HG03575 (cell line): ENCODE measurements around the gene SCO2.

Source experiments
- ATAC-seq: cut with Tn5 transposase; IDR thresholded peaks from one replicate; pipeline ENCODE4 v1.9.1; 2021; ENCODE audit not compliant: unreplicated experiment, insufficient number of reproducible peaks, low FRiP score; ENCODE audit errors: extremely low read depth

SCO2 gene

DNA sequence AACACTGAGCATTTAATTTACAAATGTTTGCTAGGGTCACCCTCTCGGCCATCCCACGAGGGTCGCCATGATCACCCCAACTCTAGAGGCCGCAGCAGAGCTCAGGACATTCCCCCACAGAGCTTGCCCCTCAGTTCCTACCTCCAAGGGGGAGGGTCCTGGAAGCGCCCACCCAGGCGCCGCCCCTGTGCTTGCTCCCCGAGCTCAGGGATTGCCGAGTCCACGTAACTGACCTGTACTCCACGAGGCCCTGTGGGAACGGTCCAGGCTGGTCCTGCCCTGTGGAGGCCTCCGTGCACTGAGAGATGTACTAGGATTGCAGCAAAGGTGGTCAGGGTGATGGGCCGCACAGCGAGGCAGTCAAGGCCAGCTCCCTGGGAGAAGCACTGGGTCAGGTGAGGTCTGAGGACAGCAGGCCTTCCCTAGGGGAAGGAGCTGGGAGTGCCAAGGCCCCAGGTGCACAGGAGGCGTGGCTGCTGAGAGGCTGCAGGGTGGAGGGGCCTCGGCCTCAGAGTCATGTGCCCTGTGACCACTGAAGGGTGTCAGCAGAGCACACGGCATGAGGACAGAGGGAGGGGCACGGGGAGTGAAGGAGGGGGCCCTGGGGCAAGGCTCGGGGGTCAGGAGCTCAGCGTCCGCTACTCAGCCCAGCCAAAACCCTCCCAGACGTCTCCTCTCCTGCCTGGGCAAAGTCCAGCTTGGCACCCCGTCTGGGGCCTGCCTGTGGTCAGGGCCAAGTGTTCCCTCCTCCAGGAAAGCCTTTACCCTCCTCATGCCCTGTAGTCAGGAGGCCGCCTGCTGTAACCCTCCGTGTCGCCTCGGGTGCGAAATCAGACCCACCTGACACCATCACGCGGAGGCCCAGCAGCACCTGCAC lies 41.2 kb downstream of the SCO2 start:
- ATAC-seq, result no peak

DNA sequence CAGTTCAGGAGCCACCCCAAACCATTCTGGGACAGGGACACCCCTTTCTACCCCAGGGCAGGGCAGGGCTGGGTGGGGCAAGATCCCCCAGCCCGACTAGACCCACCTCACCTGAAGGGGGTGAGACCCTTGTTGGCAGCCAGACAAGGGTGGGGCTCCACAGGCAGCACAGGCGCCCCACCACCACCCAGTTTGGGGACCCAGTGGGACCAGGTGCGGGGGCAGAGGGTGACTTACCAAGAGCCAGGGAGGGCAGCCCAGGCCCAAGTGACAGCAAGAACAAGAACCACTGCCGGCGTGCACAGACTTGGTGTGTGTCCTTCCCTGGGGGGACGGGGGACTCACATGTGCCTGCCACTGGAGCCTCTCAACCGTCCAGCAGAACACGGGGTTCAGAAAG lies 41.8 kb downstream of the SCO2 start:
- no peak for ATAC-seq

DNA sequence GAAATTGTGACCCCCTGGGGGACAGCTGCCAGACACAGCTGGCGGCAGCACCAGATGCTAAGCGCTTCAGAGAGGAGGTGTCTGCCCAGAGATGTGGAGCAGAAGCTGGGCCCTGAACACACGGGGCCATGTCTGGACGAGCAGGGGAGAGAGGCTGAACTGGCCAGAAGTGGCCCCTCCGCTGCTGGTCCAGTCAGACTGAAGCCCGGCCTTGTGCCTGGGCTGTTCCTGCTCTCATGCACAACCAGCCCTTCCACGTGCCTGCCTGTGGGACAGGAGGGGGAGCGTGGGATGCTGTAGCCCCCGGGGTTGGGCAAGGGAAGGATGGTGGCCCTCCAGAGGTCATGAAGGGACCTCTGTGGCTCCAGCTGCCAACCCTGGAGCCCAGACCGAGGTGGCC lies 42.3 kb downstream of the SCO2 start:
- ATAC-seq, result no peak

DNA sequence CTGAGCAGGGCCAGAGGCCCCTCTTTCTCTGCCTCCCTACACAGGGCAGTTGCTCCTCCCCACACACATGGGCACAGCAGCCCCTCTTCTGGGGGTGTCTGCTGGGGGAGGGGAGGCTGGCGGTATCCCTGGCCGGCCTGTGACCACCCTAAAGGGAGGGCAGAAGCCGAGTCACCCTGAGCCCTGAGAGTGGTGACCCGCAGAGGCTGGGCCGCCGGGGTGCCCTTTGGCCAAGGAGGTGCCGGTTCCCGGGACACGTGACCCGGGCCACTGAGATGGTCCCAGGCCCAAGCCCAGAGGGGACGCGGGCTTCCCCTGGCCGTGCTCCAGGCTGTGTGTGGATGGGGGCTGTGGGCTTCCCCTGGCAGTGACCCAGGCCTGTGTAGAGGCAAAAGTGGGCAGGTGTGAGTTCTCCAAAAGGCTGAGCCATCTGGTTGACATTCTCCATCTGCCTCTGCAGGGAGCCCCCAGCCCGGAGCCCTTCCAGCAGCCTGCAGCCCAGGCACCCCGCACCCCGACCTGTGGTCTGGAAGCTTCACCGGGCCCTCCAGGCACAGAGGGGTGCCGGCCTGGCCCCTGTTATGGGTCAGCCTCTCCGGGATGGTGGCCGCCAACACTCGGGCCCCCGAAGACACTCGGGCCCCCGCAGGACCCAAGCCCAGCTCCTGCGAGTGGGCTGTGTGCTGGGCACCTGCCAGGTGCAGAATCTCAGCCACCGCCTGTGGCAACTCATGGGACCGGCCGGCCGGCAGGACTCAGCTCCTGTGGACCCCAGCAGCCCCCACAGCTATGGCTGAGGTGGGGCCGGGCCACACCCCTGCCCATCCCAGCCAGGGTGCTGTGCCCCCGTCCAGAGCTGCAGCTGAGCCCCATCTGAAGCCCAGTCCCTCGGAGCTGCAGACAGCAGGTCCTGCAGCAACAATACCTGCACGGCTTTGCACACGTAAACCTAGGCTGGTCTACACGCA lies 43.0 kb downstream of the SCO2 start:
- no peak for ATAC-seq

DNA sequence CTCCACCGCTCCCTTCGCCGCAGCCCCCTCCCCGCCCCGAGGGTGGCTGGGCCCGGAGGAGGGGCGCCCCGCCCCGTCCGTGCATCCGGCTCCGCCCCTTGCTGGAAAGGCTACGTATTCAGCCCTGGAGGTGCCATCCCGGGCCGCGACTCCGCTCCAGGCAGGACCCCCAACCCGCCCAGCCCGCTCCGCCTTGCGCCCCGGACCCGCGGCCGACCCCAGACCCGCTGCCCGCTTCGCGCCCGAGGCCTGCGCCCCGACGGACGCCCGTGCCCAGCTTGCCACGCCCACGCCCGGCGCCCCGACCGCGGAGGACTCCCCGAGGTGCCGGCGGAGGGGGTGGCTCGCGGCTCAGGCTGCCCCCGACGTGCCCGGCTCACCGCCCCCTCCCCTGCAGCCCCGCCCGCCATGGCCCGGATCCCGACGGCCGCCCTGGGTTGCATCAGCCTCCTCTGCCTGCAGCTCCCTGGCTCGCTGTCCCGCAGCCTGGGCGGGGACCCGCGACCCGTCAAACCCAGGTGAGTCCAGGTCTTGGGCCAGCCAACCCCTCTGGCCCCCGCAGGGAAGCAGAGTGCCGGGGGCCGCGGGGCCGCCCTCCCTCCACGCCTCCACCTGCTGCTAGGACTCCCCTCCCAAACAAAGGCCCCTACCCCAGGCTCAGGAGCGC lies 43.8 kb downstream of the SCO2 start, which contains the start of gene ADM2:
TSS of gene ADM2 (plus strand) at position 104 of the 667 bp plus-strand sequence. CDS start at position 409, 305 bp downstream.
- no peak for ATAC-seq

DNA sequence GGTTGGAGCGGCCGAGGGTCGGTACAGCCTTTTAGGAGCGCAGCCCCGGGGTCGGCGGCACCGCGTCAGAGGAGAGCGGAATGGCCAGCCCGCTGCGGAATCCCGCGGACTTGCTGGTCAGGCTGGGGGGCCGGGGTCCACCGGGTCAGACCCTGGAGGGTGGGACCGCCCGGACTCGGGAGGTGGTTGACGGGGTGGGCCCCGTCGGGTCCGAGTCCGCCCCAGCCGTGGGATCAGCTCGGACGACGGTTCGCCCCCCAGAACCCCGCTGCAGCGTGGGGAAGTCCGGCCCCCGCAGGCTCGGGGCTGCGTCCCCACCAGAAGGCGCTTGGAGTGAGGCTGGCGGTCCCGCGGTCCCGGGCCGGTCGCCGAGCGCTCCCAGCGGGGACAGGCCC lies 44.4 kb downstream of the SCO2 start:
- ATAC-seq, result no peak

DNA sequence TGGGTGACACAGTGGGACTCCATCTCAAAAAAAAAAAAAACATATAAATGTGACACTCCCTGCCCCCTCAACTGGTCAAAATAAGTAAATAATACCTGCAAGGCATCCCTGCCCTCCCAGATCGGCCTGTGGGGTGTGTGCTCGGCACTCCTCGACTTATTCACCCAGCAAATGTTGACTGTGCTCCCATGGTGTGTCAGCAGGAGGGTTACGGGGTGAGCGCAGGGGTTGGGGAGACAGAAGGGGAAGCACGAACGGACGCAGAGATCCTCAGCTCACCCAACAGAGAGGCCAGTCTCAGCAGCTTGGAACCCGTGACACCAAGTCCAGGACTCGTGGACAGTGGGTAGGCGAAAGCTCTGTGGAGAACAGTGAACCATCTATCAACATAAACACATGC lies 45.7 kb downstream of the SCO2 start:
- no peak for ATAC-seq

DNA sequence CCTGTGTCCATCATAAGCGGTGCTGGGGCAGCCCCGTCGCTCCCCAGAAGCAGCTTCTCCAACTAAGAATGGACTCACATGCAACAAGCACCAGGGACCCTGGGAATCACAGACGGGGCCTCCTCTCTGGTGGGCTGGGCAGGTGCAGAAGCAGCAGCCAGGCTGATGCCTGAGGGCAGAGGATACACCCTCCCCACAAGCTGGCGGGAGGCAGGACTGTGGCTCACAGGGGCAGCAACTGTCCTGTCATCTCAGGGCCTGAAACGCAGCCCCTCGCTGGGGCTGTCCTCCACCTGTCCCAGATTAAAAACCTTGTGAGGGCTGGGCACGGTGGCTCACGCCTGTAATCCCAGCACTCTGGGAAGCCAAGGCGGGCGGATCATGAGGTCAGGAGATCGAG lies 47.5 kb downstream of the SCO2 start:
- no peak for ATAC-seq

DNA sequence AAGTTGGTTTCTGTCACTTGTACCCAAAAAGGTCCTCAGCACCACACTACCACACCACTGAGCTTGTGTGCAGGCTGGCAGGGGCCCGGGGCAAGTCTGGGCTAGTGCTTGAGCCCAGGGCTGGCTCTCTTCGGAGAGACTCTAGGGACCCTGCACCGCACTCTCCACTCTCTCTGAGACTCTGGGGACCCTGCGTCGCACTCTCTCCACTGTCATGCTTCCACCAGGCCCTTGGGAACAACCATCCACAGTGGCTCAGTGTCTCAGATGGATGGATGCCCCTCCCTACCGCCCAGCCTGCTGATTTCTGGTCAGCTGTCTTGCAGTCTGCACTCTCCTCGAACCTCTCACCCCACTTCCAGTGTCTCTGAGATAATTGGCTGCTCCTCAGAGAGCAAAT lies 48.5 kb downstream of the SCO2 start:
- no peak for ATAC-seq

DNA sequence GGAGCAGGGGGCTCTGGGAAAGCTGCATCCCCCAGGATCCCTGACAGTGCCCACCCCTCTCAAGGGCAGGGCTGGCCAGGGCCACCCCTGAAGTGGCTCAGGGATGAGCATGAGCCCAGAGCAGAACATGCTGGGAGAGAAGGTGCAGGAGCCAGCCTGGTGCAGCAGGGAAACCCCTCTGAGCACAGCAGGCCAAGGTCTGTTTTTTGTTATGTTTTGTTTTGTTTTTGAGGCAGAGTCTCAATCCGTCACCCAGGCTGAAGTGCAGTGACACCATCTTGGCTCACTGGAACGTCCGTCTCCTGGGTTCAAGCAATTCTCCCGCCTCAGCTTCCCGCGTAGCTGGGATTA lies 49.8 kb downstream of the SCO2 start:
- ATAC-seq, result no peak

DNA sequence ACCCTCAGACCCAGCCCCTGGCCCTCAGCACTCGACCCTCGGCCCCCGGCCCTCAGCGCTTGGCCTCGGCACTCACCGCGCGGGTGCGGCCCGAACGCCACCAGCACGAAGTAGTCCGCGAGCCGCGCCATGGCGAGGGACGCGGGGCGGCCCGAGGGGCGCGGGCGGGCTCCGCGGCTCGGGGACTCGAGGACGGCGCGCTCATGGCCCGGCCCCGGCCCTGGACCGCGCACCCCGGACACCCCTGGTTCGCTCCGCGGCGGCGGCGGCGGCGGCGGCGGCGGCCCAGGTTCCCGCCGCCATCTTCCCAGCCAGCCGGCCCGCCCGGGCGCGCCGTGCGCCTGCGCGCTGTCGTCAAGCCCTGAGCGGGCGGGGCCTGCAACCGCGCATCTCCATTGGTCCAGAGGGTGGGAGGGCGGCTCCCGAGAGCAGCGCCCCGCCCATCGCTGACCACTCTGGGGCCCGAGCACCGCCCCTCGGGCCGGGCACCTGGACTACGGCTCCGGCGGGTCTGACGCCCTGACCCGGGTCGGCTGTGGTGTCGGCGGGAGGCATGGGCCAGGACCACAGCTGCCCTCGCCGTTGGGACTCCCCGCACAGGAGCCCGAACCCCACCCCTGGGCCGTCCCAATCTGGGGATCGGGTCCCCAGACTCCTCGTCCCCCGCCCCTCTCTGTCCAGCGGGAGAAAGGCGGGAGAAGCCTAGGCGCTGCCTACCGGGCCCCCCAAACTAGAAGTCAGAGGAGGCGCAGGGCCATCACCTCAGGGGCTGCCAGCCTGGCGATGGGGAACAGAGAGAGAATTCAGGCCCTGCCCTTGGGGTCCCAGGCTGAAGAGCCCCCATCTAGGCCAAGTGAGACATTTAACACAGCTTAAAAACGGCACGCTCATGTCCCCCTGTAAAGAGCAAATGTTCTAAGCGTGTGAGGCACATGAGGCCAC lies 50.4 kb downstream of the SCO2 start, which contains the start of gene SBF1:
TSS of gene SBF1 (minus strand) at position 326 of the 942 bp plus-strand sequence. CDS start at position 131, 195 bp downstream.
- ATAC-seq, result no peak

DNA sequence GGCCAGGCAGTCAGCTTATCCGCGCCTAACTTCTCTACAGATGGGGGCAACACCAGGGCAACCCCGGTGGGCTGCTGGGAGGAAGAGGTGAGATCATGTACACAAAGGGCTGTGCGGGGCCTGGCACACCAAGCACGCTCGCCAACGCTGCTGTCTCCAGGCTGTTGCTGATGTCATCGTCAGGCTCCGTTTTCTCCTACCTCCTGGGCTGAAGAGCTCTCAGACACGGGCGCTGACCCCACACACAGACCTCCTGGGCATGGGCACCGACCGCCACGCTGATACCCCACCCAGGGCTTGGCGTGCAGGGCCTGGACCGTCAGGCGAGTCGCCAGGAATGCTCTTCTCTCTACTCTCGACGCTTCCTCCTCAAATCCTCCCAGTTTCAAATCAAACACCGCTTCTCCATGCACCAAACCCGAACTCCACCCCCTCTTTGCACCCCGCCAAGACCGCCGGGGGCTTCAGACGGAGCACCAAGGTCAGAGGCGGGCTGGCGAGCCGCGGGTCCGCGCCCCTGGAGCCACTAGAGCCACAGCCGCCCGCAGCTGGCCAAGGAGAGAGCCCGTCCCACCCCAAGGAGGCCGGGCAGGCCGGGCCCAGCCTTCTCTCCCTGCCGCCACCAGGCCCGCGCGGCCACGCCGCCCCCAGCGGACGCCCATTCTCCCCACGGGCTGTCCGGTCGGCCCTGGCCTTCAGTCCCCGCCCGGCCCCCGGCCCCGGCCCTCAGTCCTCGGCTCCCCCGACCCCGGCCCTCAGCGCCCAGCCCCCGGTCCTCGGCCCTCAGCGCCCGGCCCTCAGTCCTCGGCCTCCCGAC lies 51.3 kb downstream of the SCO2 start:
- no peak for ATAC-seq
